M059J (cell line): Measurements from ENCODE around the gene CD151. TPM values are rescaled to one million over a fixed set of nuclear protein-coding genes. Genes with fewer than 3 reads are reported as not detected.

Experiments used
- DNase-seq: peaks from one replicate; pipeline ENCODE4 v3.0.0-alpha.2; 2012; ENCODE audit warnings: low read depth
- total RNA-seq: library from RNA; depleted of rRNA; stranded (reverse); fragments of >200 nt; shearing (Covaris generic); gene quantifications from 2 replicates; pipeline ENCODE4 v1.2.3, GENCODE V29; 2014

The CD151 gene
- total RNA-seq, 1 experiment from 2014 or later: 642 TPM

- DNase-seq: no peak
Measured at GRCh38 chr11:858053-858761, 25.5 kb downstream of the CD151 start.

- no peak for DNase-seq
Measured at GRCh38 chr11:858762-859339, 26.1 kb downstream of the CD151 start.

GRCh38 chr11:859394-860131 lies 26.8 kb downstream of the CD151 start:
- no peak for DNase-seq

GRCh38 chr11:860234-861104 lies 27.7 kb downstream of the CD151 start:
- DNase-seq: no peak

- no peak for DNase-seq
Measured at GRCh38 chr11:861105-861479, 28.3 kb downstream of the CD151 start.

GRCh38 chr11:862081-862661 lies 29.4 kb downstream of the CD151 start:
- no peak for DNase-seq

- DNase-seq: no peak
Measured at GRCh38 chr11:862696-863022, 29.9 kb downstream of the CD151 start.

GRCh38 chr11:863023-863909 lies 30.5 kb downstream of the CD151 start:
- no peak for DNase-seq

- no peak for DNase-seq
Measured at GRCh38 chr11:863910-864827, 31.4 kb downstream of the CD151 start.

GRCh38 chr11:864898-865297 lies 32.1 kb downstream of the CD151 start:
- no peak for DNase-seq

- no peak for DNase-seq
Measured at GRCh38 chr11:865462-866430, 33.0 kb downstream of the CD151 start.

GRCh38 chr11:866481-866880 lies 33.7 kb downstream of the CD151 start:
- DNase-seq: no peak

- DNase-seq: no peak
Measured at GRCh38 chr11:867856-868358, 35.2 kb downstream of the CD151 start.

- no peak for DNase-seq
Measured at GRCh38 chr11:868394-868793, 35.6 kb downstream of the CD151 start.

GRCh38 chr11:868802-869201 lies 36.0 kb downstream of the CD151 start:
- no peak for DNase-seq

- DNase-seq: no peak
Measured at GRCh38 chr11:869399-870126, 36.8 kb downstream of the CD151 start.

GRCh38 chr11:870127-870413 lies 37.3 kb downstream of the CD151 start:
- DNase-seq: no peak

GRCh38 chr11:870418-870817 lies 37.7 kb downstream of the CD151 start:
- no peak for DNase-seq
